ENCODE results near the gene WRAP73. TPM values are rescaled to one million over a fixed set of nuclear protein-coding genes. Genes with fewer than 3 reads are reported as not detected.

The WRAP73 gene
- total and polyA plus RNA-seq, 12 donors, result 5.1 to 29.6 (median 18.1) TPM

- Histone ChIP-seq H3K27me3 (peaks cover 3% of the 10 kb centered on the region), H3K9me3 (replicated peaks in 1 of 3) (no peaks in the 10 kb centered on the region), H3K27ac (no peak overlapping the region), H3K36me3 (replicated peaks in 1 of 2) (no peaks in the 10 kb centered on the region), H3K4me1 (replicated peaks in 1 of 2) (no peaks in the 10 kb centered on the region), H3K4me3 (no peak overlapping the region)
- no peak for TF ChIP-seq POLR2A (IDR thresholded peaks at IDR 0.05)
- no peak for TF ChIP-seq CTCF (IDR thresholded peaks at IDR 0.05)
- intact Hi-C loops (cut with DNase I), result no loop called here
- DNase-seq, result no peak
- WGBS, 4 donors, result 66 to 75% (median 71%) methylated on average over 15 to 19 of the region's 19 CpGs
Measured at GRCh38 chr1:3689138-3689750, 39.3 kb upstream of the WRAP73 start.

GRCh38 chr1:3688356-3689137, 38.6 kb upstream of the WRAP73 start:
- peaks cover 4% of the 10 kb centered on the region for H3K27me3 ChIP-seq
- H3K36me3 ChIP-seq (replicated peaks in 1 of 2), result no peaks in the 10 kb centered on the region
- intact Hi-C loops (cut with DNase I), result no loop called here
- no peaks in the 10 kb centered on the region for H3K9me3 ChIP-seq (replicated peaks in 1 of 3)
- no peak for DNase-seq
- TF ChIP-seq CTCF (IDR thresholded peaks at IDR 0.05) (no peak), POLR2A (IDR thresholded peaks at IDR 0.05) (no peak)
- H3K4me1 ChIP-seq (replicated peaks in 1 of 2), result no peaks in the 10 kb centered on the region
- WGBS, 4 donors, result 65 to 74% (median 66%) methylated on average over 12 to 29 of the region's 29 CpGs
- H3K27ac ChIP-seq, result no peak overlapping the region
- no peak overlapping the region for H3K4me3 ChIP-seq

- 81 to 91% (median 89%) methylated on average over 8 to 12 of the region's 12 CpGs for WGBS, 4 donors
- Histone ChIP-seq H3K27me3 (peaks cover 4% of the 10 kb centered on the region), H3K4me1 (replicated peaks in 1 of 2) (no peaks in the 10 kb centered on the region), H3K9me3 (replicated peaks in 1 of 3) (no peaks in the 10 kb centered on the region), H3K36me3 (replicated peaks in 1 of 2) (no peaks in the 10 kb centered on the region), H3K27ac (no peak overlapping the region), H3K4me3 (no peak overlapping the region)
- TF ChIP-seq POLR2A (IDR thresholded peaks at IDR 0.05) (no peak), CTCF (IDR thresholded peaks at IDR 0.05) (no peak)
- intact Hi-C loops (cut with DNase I), result no loop called here
- DNase-seq, result no peak
Measured at GRCh38 chr1:3687504-3687903, 37.6 kb upstream of the WRAP73 start.

GRCh38 chr1:3685906-3686305, 36.0 kb upstream of the WRAP73 start:
- H3K27ac ChIP-seq, result no peak overlapping the region
- H3K9me3 ChIP-seq (replicated peaks in 1 of 3), result no peaks in the 10 kb centered on the region
- TF ChIP-seq CTCF (IDR thresholded peaks at IDR 0.05) (no peak), POLR2A (IDR thresholded peaks at IDR 0.05) (no peak)
- H3K27me3 ChIP-seq, result peaks cover 4% of the 10 kb centered on the region
- H3K36me3 ChIP-seq (replicated peaks in 1 of 2), result no peaks in the 10 kb centered on the region
- no peak for DNase-seq
- H3K4me3 ChIP-seq, result no peak overlapping the region
- H3K4me1 ChIP-seq (replicated peaks in 1 of 2), result no peaks in the 10 kb centered on the region
- WGBS, 4 donors, result 78 to 93% (median 90%) methylated on average over 8 to 19 of the region's 19 CpGs
- intact Hi-C loops (cut with DNase I), result no loop called here

Measured in adrenal gland (tissue), 12 donors.